ENCODE measurements around the gene TFF3.

TFF3 gene

GRCh38 chr21:42341776-42342542, 26.8 kb upstream of the TFF3 start:
- TF ChIP-seq, protein P1, sequence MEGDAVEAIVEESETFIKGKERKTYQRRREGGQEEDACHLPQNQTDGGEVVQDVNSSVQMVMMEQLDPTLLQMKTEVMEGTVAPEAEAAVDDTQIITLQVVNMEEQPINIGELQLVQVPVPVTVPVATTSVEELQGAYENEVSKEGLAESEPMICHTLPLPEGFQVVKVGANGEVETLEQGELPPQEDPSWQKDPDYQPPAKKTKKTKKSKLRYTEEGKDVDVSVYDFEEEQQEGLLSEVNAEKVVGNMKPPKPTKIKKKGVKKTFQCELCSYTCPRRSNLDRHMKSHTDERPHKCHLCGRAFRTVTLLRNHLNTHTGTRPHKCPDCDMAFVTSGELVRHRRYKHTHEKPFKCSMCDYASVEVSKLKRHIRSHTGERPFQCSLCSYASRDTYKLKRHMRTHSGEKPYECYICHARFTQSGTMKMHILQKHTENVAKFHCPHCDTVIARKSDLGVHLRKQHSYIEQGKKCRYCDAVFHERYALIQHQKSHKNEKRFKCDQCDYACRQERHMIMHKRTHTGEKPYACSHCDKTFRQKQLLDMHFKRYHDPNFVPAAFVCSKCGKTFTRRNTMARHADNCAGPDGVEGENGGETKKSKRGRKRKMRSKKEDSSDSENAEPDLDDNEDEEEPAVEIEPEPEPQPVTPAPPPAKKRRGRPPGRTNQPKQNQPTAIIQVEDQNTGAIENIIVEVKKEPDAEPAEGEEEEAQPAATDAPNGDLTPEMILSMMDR (IDR thresholded peaks at IDR 0.05; ENCODE audit: insufficient read depth, missing control alignments): no peak
- DNase-seq (ENCODE audit: insufficient read length, low spot score) (no peak), FAIRE-seq (no peak)

GRCh38 chr21:42340187-42341050, 25.2 kb upstream of the TFF3 start:
- FAIRE-seq: no peak
- TF ChIP-seq, protein P1 (IDR thresholded peaks at IDR 0.05; ENCODE audit: insufficient read depth, missing control alignments): no peak
- no peak for DNase-seq (ENCODE audit: insufficient read length, low spot score)

DNA sequence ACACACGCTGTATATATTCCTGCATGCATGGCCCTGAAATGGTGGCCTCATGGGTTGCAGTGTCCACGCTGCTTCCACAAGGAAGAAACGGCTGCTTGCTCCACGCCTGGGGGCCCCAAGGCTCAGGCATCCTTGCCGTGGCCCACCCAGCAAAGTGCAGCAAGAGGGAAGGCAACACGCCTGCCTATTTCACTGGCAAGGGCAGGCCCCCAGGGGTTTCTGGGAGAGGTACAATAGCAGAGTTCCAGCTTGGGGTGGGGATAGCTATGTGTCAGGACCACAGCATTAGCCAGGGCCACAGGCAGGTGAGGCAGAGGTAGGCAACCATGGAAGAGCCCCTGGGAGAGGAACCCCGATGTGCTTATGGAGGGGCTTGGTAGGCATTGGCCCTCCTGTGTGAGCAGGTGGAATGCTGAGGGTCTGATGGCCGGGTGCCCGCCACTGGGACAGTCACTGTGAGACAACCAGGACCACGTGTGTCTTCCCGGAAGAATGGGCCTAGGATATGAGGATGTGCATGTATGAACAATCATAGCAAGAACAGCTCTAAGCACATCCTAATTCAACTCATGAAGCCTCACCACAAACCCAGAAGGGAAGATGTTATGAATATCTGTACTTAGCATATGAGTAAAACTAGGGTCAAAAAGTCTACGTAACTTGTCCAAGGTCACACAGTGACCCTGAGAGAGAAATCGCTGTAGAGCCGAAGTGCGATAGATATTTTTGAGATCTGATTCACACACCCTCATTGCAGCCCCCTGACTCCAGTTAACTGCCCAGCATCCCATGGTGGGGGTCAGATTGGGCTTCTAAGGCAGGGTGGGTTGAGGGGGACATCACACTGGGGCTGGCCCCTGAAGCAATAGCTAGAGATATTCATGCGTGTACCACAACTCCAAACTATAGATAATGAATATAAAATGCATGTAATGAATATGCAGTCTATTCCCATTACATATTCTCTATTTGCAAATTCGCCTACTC, 23.8 kb upstream of the TFF3 start:
- TF ChIP-seq, protein P1 (IDR thresholded peaks at IDR 0.05; ENCODE audit: insufficient read depth, missing control alignments): no peak
- FAIRE-seq (no peak), DNase-seq (ENCODE audit: insufficient read length, low spot score) (no peak)

- TF ChIP-seq, protein P1 (IDR thresholded peaks at IDR 0.05; ENCODE audit: insufficient read depth, missing control alignments): peak; percentile 60
- DNase-seq (ENCODE audit: insufficient read length, low spot score) (no peak), FAIRE-seq (no peak)
Observed at GRCh38 chr21:42337830-42338728, 22.9 kb upstream of the TFF3 start.

GRCh38 chr21:42337276-42337675, 22.1 kb upstream of the TFF3 start:
- FAIRE-seq (no peak), DNase-seq (ENCODE audit: insufficient read length, low spot score) (no peak)
- TF ChIP-seq, protein P1 (IDR thresholded peaks at IDR 0.05; ENCODE audit: insufficient read depth, missing control alignments): no peak

- TF ChIP-seq, protein P1 (IDR thresholded peaks at IDR 0.05; ENCODE audit: insufficient read depth, missing control alignments): no peak
- no peak for DNase-seq (ENCODE audit: insufficient read length, low spot score)
- FAIRE-seq: no peak
Observed at GRCh38 chr21:42336054-42336453, 20.8 kb upstream of the TFF3 start.

Data from D721Med (cell line).